Measurements from ENCODE around the gene ADCY10.

Gene ADCY10

DNA sequence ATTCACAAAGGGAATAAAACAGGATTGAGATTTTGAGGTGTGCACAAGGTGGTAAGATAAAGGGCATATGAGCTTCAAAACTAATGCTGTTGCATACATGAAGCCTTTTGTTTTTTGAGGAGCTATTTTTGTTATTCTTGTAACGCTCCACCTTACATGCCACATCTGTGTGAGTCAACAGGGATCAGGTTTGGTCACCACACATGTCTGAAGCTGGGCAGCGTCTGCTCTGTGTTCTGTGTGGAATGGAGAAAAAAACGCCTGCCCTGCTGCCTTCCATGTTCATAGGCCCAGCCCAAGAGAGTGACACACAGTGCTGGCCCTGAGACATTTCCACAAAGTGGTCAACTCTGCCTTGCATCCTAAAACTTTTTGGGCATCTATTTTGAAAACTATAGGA, 124.4 kb downstream of the ADCY10 start:
- Mint-ChIP-seq H3K27me3 (no peaks in the 10 kb centered on the region), H3K4me3 (no peak overlapping the region), H3K9me3 (no peaks in the 10 kb centered on the region), H3K4me1 (ENCODE audit: low read depth) (peaks cover 18% of the 10 kb centered on the region), H3K36me3 (ENCODE audit: low read depth) (peaks cover 10% of the 10 kb centered on the region), H3K27ac (no peak overlapping the region)

DNA sequence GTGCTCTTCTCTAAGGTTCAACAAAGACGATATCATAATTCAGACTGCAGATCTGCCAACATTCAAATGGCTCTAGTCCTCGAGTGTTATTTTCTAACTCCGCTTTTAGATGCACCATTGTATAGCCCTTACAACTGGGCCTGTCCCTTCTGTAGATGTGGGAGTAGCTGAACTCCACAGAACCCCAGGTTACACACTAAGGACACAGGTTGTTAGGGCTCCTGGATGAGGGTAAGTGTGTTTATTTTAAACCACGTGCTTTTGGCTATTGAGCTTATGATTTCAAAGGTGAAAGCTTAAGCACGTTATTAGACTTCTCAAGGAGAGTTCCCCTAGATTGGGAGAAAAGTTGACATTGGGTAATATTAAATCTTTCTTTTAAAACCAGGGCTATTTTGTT, 127.4 kb downstream of the ADCY10 start:
- Mint-ChIP-seq H3K27me3 (no peaks in the 10 kb centered on the region), H3K27ac (no peak overlapping the region), H3K9me3 (no peaks in the 10 kb centered on the region), H3K4me3 (no peak overlapping the region), H3K4me1 (ENCODE audit: low read depth) (peaks cover 13% of the 10 kb centered on the region), H3K36me3 (ENCODE audit: low read depth) (peaks cover 7% of the 10 kb centered on the region)

DNA sequence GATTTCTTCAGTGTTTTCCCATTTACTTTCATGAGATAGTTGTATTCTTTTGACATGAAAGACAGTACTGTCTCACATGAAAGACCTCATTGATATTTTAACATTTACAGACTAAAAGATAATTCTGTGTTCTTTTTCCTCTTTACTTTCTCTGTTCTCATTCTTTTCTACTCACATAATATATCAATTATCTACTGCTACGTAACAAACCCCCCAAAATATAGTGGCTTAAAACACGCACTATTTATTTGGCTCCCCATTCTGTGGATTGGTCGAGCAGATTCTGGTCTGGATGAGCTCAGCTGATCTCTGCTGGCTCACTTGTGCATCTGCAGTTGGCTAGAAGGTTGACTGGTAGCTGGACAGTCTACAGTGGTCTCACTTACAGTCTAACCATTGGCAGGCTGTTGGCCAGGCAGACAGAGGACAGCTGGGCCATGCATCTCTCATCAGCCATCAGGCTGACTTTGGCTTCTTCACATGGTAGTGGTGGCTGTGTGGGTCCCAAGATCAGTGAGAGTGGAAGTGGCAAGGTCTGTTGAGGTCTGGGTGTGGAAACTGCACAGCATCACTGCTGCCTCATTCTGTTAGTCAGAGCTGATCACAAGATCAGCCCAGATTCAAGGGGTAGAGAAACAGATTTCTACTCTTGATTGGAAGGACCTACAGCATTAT, 128.9 kb downstream of the ADCY10 start:
- Mint-ChIP-seq H3K9me3 (no peaks in the 10 kb centered on the region), H3K4me3 (no peak overlapping the region), H3K36me3 (ENCODE audit: low read depth) (peaks cover 12% of the 10 kb centered on the region), H3K27ac (no peak overlapping the region), H3K27me3 (no peaks in the 10 kb centered on the region), H3K4me1 (ENCODE audit: low read depth) (peaks cover 13% of the 10 kb centered on the region)

DNA sequence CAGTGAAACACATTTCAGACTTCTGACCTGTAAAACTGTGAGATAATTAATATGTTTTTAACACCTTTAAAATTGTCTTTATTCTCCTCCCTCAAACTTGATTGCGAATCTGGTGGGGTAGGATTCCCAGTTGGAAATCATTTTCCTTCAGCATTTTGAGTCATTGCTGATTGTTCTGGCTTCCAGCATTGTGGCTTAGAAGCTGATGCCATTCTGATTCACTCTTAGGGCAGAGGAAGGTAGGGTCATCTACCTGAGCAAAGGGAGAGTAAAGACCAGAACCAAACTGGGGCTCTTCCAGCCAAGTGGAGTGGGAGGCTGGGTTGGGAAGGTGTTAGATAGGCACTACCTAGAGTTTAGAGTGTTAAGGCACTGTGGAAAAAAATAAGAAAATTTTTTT, 131.0 kb downstream of the ADCY10 start:
- no peak overlapping the region for H3K4me3 Mint-ChIP-seq
- peaks cover 20% of the 10 kb centered on the region for H3K36me3 Mint-ChIP-seq (ENCODE audit: low read depth)
- H3K27me3 Mint-ChIP-seq: no peaks in the 10 kb centered on the region
- H3K9me3 Mint-ChIP-seq: no peaks in the 10 kb centered on the region
- no peak overlapping the region for H3K27ac Mint-ChIP-seq
- H3K4me1 Mint-ChIP-seq (ENCODE audit: low read depth): no peaks in the 10 kb centered on the region

DNA sequence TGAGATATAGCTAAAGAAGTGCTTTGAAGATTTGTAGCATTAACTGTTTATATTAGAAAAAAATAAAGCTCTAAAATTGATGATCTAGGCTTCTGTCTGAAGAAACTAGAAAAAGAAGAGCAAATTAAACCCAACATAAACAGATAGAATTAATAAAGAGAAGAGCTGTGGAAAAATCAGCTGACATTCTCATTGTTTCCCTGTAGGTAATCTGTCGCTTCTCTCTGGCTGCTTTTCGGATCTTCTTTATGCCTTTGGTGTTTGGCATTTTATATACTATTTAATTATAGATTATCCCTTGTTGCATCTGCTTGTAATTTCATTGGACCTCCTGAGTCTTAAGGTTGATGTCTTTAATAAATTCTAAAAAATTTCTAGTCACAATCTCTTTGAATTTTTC, 132.4 kb downstream of the ADCY10 start:
- H3K4me3 Mint-ChIP-seq: no peak overlapping the region
- no peak overlapping the region for H3K27ac Mint-ChIP-seq
- H3K36me3 Mint-ChIP-seq (ENCODE audit: low read depth): peaks cover 22% of the 10 kb centered on the region
- peaks cover 10% of the 10 kb centered on the region for H3K4me1 Mint-ChIP-seq (ENCODE audit: low read depth)
- no peaks in the 10 kb centered on the region for H3K27me3 Mint-ChIP-seq
- H3K9me3 Mint-ChIP-seq: no peaks in the 10 kb centered on the region

DNA sequence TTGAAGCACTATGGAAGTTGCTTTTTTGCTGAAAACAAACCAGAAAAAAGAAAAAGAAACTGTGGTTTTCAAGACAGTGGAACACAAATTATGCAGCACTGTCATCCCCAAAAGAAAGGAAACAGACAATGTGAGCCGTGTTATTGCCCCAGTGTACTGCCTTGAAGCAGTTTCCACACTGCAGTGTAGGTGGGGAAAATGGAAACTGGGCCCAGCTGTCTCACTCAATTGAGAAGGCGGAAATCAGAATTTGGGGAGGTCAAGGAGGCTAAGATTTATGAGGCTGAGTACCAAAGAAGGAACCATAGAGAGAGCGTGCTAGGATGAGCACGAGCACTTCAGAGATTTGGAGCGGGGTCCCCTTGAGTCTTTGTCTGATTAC, 136.7 kb downstream of the ADCY10 start:
- Mint-ChIP-seq H3K4me1 (ENCODE audit: low read depth) (peaks cover 26% of the 10 kb centered on the region), H3K4me3 (no peak overlapping the region), H3K27ac (no peak overlapping the region), H3K27me3 (no peaks in the 10 kb centered on the region), H3K36me3 (ENCODE audit: low read depth) (peaks cover 46% of the 10 kb centered on the region), H3K9me3 (no peaks in the 10 kb centered on the region)

DNA sequence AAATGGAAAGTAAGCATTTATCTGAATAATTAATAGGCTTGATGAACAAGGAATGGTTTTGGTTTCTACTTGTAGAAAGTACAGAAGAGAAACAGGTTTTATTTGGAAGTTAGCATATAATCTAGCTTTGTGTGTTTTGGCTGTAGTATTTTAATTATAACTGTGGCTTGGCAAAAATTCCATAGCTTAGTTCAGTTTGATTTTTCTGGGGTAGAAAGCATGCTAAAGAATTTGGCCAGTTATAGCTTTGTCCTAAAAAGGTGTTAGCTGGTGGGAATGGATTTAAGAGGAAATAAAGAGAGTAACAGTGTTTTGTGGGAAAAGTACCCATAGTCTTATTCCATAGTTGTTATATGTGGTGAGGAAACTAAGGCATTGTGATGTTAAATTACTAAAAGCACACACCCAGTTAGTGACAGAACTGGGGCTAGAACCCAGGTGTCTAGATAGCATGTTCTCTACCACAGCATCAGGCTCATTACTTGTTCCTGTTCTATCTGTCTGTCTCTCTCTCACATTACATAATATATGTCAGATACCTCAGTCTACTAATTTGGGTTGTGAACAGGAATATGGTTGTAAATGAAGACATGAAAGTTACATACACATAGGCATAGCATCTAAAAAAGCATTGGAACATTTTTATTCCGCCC, 137.2 kb downstream of the ADCY10 start:
- Mint-ChIP-seq H3K4me3 (no peak overlapping the region), H3K9me3 (no peaks in the 10 kb centered on the region), H3K4me1 (ENCODE audit: low read depth) (peaks cover 26% of the 10 kb centered on the region), H3K36me3 (ENCODE audit: low read depth) (peaks cover 51% of the 10 kb centered on the region), H3K27me3 (no peaks in the 10 kb centered on the region), H3K27ac (peak overlapping the region; percentile 6)

DNA sequence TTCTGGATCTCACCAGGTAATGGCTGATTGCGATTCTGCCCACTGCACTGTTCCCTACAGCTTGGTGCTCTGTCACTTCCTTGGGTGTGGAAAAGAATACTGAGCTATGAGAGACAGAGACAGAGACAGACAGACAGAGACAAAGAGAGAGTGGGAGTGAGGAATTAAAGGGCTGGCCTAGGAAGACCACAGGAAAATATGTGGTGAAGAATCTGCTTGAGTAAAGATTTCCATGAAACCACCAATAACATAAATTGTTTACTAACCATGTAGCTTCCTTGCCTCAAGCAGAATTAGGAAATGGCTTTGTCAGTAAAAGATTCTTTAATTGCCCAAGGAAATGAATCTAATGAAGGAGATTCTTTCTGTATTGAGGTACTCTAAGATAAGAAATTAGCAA, 137.8 kb downstream of the ADCY10 start:
- Mint-ChIP-seq H3K9me3 (no peaks in the 10 kb centered on the region), H3K36me3 (ENCODE audit: low read depth) (peaks cover 55% of the 10 kb centered on the region), H3K4me3 (no peak overlapping the region), H3K27ac (peak overlapping the region; percentile 41), H3K27me3 (no peaks in the 10 kb centered on the region), H3K4me1 (ENCODE audit: low read depth) (peaks cover 26% of the 10 kb centered on the region)

DNA sequence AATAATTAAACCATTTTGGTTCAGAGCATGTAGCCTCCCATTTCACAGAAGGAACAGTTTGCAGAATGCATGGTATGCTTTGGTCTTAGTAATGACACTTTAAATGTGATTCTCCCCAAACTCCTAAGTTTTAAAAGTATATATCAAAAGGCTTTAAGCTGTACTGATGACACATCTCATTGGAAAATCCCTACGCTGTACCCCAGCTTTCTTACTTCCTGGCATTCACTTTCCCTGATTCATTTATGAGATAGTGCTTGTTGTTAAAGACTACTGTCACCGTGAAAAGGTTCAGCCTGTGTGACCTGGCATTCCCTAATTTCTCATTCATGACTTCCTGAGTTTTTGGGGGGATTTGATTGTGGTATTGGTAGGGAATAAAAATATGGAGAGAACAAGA, 138.8 kb downstream of the ADCY10 start:
- H3K4me1 Mint-ChIP-seq (ENCODE audit: low read depth): peaks cover 26% of the 10 kb centered on the region
- H3K9me3 Mint-ChIP-seq: no peaks in the 10 kb centered on the region
- peaks cover 55% of the 10 kb centered on the region for H3K36me3 Mint-ChIP-seq (ENCODE audit: low read depth)
- H3K27ac Mint-ChIP-seq: peak overlapping the region; percentile 22
- H3K4me3 Mint-ChIP-seq: no peak overlapping the region
- no peaks in the 10 kb centered on the region for H3K27me3 Mint-ChIP-seq

DNA sequence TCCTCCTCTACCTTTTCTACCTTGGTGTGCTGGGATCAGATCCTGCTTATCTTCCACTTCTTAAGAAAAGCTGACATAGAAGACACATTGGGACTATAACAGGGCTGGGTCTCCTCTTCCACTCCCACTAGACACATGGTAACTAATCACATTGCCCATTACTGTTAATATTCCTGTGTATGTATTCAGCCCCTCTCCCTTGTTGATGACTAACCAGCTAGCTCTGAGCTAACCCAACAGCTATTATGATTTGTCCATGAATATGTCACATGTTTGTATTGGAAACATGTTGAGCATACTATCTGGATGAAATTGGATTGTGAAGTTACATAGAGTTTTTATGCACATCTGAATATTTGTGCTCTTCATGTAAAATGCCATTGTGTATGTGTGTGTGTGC, 139.2 kb downstream of the ADCY10 start:
- Mint-ChIP-seq H3K9me3 (no peaks in the 10 kb centered on the region), H3K4me1 (ENCODE audit: low read depth) (peaks cover 26% of the 10 kb centered on the region), H3K4me3 (no peak overlapping the region), H3K27me3 (no peaks in the 10 kb centered on the region), H3K27ac (no peak overlapping the region), H3K36me3 (ENCODE audit: low read depth) (peaks cover 54% of the 10 kb centered on the region)

DNA sequence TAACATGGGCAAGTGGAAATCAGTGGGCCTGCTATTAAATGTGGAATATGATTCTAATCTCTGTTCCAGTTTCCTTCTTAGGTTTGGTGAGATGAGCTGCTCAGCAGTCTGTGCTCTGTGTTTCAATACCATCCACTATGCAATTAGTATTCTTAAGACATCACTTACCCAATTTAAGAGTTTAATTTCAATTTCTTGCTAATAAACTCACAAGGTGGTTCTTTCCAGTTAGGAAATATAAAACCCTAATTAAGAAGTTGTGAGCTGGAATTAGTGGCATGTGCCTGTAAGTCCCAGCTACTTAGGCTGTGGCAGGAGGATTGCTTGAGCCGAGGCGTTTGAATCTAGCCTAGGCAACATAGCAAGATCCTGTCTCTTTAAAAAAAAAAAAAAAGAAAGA, 140.4 kb downstream of the ADCY10 start:
- H3K4me3 Mint-ChIP-seq: no peak overlapping the region
- H3K36me3 Mint-ChIP-seq (ENCODE audit: low read depth): peaks cover 59% of the 10 kb centered on the region
- H3K27me3 Mint-ChIP-seq: no peaks in the 10 kb centered on the region
- peaks cover 26% of the 10 kb centered on the region for H3K4me1 Mint-ChIP-seq (ENCODE audit: low read depth)
- no peak overlapping the region for H3K27ac Mint-ChIP-seq
- no peaks in the 10 kb centered on the region for H3K9me3 Mint-ChIP-seq

DNA sequence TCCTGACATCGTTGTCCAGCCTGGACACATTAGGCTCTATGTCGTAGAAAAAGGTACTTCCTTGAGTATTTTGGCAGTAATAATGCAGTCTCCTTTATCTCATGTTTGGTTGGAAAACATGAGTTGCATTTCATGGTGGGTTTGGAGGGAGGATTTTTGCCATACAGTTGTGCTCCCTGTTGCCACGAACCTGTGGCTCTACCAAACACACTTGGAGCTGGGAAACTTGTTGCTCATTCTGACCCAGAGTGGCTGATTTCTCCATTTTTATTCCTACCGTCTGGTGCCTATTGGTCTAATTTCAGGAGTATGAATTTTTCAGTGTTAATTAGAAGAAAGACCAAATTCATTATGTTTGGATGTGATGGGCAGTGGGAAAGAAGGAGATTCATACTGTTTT, 141.5 kb downstream of the ADCY10 start:
- H3K4me1 Mint-ChIP-seq (ENCODE audit: low read depth): peaks cover 25% of the 10 kb centered on the region
- H3K36me3 Mint-ChIP-seq (ENCODE audit: low read depth): peaks cover 63% of the 10 kb centered on the region
- H3K4me3 Mint-ChIP-seq: no peak overlapping the region

DNA sequence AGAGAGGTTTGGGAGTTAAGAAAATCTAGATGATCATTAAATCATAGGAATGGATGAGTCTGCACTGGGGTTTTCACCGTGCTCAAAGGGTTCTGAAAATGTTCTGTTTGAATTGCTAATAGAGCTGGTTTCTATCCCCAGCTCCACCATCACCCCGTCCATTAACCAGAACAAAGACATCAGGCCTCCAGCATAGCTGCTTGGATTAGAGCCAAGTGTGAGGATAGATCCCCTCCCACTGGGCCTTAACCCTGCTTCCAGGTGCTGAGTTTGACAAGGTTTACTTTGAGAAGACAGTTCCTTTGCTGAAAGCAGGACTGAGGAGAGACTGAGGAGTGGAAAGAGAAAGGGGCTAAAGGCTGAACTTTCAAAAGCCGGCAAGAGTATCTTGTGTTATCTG, 143.8 kb downstream of the ADCY10 start:
- no peak overlapping the region for H3K4me3 Mint-ChIP-seq
- H3K36me3 Mint-ChIP-seq (ENCODE audit: low read depth): peaks cover 61% of the 10 kb centered on the region
- no peaks in the 10 kb centered on the region for H3K9me3 Mint-ChIP-seq
- H3K27me3 Mint-ChIP-seq: no peaks in the 10 kb centered on the region
- peaks cover 2% of the 10 kb centered on the region for H3K4me1 Mint-ChIP-seq (ENCODE audit: low read depth)
- no peak overlapping the region for H3K27ac Mint-ChIP-seq

More for the DNA sequence above, 141.5 kb downstream of the ADCY10 start:
- H3K9me3 Mint-ChIP-seq: no peaks in the 10 kb centered on the region
- no peak overlapping the region for H3K27ac Mint-ChIP-seq
- no peaks in the 10 kb centered on the region for H3K27me3 Mint-ChIP-seq

DNA sequence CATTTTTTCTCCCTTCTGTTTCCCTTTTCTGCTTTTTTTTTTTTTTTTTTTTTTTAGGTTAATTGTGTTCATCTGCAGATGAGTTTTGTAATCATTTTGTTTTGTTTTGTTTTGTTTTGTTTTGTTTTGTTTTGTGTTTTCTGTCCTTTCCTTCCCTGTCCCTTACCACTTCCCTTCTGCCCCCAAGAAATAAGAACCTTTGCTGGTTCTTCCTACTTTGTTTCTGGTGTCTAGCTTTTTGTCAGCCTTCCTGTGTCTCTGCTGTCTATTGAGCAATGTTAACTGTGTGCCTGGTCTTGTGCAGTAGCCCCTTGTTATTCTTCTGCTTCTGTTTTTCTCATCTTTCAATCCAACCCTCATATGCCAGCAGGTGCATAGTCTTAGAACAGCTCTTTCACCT, 146.2 kb downstream of the ADCY10 start:
- Mint-ChIP-seq H3K9me3 (no peaks in the 10 kb centered on the region), H3K36me3 (ENCODE audit: low read depth) (peaks cover 45% of the 10 kb centered on the region), H3K4me3 (no peak overlapping the region), H3K27ac (no peak overlapping the region), H3K27me3 (no peaks in the 10 kb centered on the region), H3K4me1 (ENCODE audit: low read depth) (peaks cover under 1% of the 10 kb centered on the region)

DNA sequence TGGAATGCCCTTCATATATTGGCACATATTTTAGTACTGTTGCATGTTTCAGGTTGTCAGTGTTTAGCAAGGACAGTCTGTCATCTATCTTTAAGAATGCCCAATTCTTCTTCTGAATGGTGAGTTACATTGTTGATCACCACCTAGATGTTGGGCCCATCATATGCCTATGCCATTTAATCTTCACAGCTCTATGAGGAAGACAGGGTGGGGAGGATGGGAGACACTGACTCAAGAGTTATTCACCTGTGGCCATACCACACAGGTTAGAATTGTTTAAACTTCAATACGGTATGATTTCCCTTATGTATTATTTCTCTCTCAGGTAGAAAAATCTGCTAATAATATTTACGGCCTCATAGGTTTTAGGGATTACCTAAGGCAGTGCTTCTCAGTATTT, 147.4 kb downstream of the ADCY10 start:
- Mint-ChIP-seq H3K4me1 (ENCODE audit: low read depth) (peaks cover 12% of the 10 kb centered on the region), H3K9me3 (no peaks in the 10 kb centered on the region), H3K27me3 (no peaks in the 10 kb centered on the region), H3K36me3 (ENCODE audit: low read depth) (peaks cover 33% of the 10 kb centered on the region), H3K4me3 (no peak overlapping the region), H3K27ac (no peak overlapping the region)

DNA sequence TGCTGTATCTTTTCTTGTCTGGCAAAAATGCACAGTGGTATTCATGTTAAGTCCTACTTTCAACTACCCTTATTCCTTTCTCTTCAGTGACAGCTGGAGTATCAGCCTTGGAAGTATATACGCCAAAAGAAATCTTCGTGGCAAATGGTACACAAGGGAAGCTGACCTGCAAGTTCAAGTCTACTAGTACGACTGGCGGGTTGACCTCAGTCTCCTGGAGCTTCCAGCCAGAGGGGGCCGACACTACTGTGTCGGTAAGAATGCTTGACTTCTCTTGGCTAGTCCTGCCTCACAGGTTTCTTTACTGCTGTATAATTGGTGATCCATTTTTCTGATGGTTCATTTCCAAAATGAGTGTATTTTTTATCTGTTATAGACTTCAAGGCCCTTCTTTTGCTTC, 148.4 kb downstream of the ADCY10 start:
- H3K27me3 Mint-ChIP-seq: no peaks in the 10 kb centered on the region
- no peaks in the 10 kb centered on the region for H3K9me3 Mint-ChIP-seq
- peaks cover 21% of the 10 kb centered on the region for H3K4me1 Mint-ChIP-seq (ENCODE audit: low read depth)
- H3K27ac Mint-ChIP-seq: no peak overlapping the region
- H3K36me3 Mint-ChIP-seq (ENCODE audit: low read depth): peaks cover 28% of the 10 kb centered on the region
- no peak overlapping the region for H3K4me3 Mint-ChIP-seq

All from stimulated activated naive CD8-positive, alpha-beta T cell treated with anti-CD3 and anti-CD28 coated beads, Interleukin-15, Interleukin-2, amounts not matched to agents 100 ng/mL and 50 ng/mL, for 24 hours (primary cell).